ENCODE measurements around the gene SULF2. TPM values are rescaled to one million over a fixed set of nuclear protein-coding genes. Genes with fewer than 3 reads are reported as not detected.

SULF2 gene
- total RNA-seq, 1 experiment from 2014 or later: 0.69 TPM

DNA sequence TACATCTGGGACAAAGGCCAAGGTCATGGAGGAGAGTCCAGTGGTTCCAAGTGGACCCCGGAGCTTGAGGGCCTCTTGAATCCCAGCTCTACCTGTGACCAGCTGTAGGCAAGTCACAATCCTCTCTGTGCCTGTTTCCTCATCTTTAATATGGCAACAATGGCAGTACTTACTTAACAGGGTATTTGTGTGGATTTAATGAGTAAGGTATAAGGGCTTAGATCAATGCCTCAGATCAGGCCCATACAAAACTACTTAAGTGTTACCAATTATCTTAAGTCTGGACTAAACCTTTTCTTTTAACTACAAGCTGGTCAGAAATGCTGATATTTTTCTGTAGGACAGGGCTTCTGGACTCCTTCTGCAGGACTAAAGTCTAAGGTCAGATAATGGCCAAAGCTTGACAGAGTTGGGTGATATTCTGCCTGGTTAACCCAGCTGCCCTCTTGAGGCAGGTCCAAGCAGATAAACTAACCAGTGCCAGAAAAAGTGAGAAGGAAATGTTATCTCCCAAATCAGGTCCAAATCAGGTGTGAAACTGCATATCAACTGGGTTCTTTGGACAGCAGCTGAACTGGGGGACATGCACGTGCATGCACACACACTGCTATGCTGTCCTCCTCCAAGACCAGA, 2.2 kb downstream of the SULF2 start:
- Histone ChIP-seq H3K4me1 (ENCODE audit: insufficient read depth, low read length, poor library complexity, severe bottlenecking) (peaks cover 15% of the 10 kb centered on the region), H3K4me3 (ENCODE audit: low read depth, low read length, poor library complexity, severe bottlenecking) (no peak overlapping the region), H3K36me3 (ENCODE audit: insufficient read depth, low read length, poor library complexity, severe bottlenecking) (no peaks in the 10 kb centered on the region), H3K27ac (ENCODE audit: low read depth, low read length, poor library complexity, severe bottlenecking) (no peak overlapping the region), H3K27me3 (replicated peaks; ENCODE audit: insufficient read depth, low read depth, low read length, poor library complexity) (peaks cover 45% of the 10 kb centered on the region), H3K9me3 (ENCODE audit: low read depth, low read length, poor library complexity, severe bottlenecking) (no peaks in the 10 kb centered on the region)
- BruUV-seq (replicated peaks): no TSS peak
- ChIA-PET CTCF (no interaction called here), POLR2A (ENCODE audit: low non-redundant PET) (no interaction called here)
- intact Hi-C loops (cut with micrococcal nuclease; ENCODE audit: unreplicated experiment): loop anchor here (5.0 kb wide), 1 partner anchor 56 kb away; no protein-coding TSS in a partner anchor
- no peak for DNase-seq (ENCODE audit: low spot score)
- TF ChIP-seq, protein P1, sequence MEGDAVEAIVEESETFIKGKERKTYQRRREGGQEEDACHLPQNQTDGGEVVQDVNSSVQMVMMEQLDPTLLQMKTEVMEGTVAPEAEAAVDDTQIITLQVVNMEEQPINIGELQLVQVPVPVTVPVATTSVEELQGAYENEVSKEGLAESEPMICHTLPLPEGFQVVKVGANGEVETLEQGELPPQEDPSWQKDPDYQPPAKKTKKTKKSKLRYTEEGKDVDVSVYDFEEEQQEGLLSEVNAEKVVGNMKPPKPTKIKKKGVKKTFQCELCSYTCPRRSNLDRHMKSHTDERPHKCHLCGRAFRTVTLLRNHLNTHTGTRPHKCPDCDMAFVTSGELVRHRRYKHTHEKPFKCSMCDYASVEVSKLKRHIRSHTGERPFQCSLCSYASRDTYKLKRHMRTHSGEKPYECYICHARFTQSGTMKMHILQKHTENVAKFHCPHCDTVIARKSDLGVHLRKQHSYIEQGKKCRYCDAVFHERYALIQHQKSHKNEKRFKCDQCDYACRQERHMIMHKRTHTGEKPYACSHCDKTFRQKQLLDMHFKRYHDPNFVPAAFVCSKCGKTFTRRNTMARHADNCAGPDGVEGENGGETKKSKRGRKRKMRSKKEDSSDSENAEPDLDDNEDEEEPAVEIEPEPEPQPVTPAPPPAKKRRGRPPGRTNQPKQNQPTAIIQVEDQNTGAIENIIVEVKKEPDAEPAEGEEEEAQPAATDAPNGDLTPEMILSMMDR (conservative IDR thresholded peaks at IDR 0.05; ENCODE audit: low read depth, low read length): no peak
- TF ChIP-seq EZH2 (IDR thresholded peaks at IDR 0.05; ENCODE audit: borderline replicate concordance, low read depth, low read length, poor library complexity, severe bottlenecking): no peak

DNA sequence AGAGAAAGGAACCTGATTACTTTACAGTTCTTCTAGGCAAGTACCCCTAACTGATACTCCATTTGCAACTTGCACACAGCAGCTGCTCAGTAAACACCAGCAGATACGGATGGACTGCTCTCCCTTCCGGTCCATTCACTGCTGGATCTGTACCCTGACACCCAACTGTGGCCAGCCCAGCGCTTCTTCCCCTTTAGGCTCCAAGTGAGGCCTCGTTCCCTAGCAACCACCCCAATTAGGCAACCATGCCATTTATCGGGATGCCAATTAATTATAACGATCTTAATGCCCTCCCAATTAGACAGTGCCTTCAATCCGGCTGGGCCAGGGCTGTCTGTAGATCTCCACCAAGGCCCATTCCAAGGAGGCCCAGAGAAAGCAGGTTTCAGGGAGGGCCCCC, 3.2 kb downstream of the SULF2 start:
- TF ChIP-seq, protein P1 (conservative IDR thresholded peaks at IDR 0.05; ENCODE audit: low read depth, low read length): no peak
- TF ChIP-seq EZH2 (IDR thresholded peaks at IDR 0.05; ENCODE audit: borderline replicate concordance, low read depth, low read length, poor library complexity, severe bottlenecking): no peak
- Histone ChIP-seq H3K27ac (ENCODE audit: low read depth, low read length, poor library complexity, severe bottlenecking) (no peak overlapping the region), H3K4me3 (ENCODE audit: low read depth, low read length, poor library complexity, severe bottlenecking) (no peak overlapping the region), H3K27me3 (replicated peaks; ENCODE audit: insufficient read depth, low read depth, low read length, poor library complexity) (peaks cover 38% of the 10 kb centered on the region), H3K4me1 (ENCODE audit: insufficient read depth, low read length, poor library complexity, severe bottlenecking) (peaks cover 15% of the 10 kb centered on the region), H3K9me3 (ENCODE audit: low read depth, low read length, poor library complexity, severe bottlenecking) (no peaks in the 10 kb centered on the region), H3K36me3 (ENCODE audit: insufficient read depth, low read length, poor library complexity, severe bottlenecking) (no peaks in the 10 kb centered on the region)
- POLR2A ChIA-PET (ENCODE audit: low non-redundant PET): no interaction called here
- intact Hi-C loops (cut with micrococcal nuclease; ENCODE audit: unreplicated experiment): loop anchor here (5.0 kb wide), 1 partner anchor 55 kb away; no protein-coding TSS in a partner anchor
- BruUV-seq (replicated peaks): no TSS peak
- no peak for DNase-seq (ENCODE audit: low spot score)
- CTCF ChIA-PET: no interaction called here

DNA sequence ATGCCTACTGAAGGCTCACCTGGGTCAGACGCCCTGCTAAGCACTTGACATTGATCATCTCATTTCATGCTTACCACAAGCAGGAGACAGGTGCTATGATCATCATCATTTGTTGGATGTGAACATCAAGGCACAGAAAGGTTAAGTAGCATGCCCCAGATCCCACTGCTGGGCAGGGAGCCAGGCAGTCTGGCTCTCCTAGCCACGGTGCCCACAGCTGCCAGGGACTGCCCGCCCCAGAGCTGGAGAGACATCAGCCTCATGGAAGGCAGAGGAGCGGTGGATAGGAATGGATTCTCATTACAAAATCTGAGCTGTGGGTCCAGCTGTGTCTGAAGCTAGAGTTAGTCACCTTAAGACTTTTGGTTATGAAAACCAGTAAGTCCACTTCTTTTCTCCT, 3.6 kb downstream of the SULF2 start:
- Histone ChIP-seq H3K4me1 (ENCODE audit: insufficient read depth, low read length, poor library complexity, severe bottlenecking) (peaks cover 15% of the 10 kb centered on the region), H3K27ac (ENCODE audit: low read depth, low read length, poor library complexity, severe bottlenecking) (no peak overlapping the region), H3K9me3 (ENCODE audit: low read depth, low read length, poor library complexity, severe bottlenecking) (no peaks in the 10 kb centered on the region), H3K27me3 (replicated peaks; ENCODE audit: insufficient read depth, low read depth, low read length, poor library complexity) (peaks cover 33% of the 10 kb centered on the region), H3K4me3 (ENCODE audit: low read depth, low read length, poor library complexity, severe bottlenecking) (no peak overlapping the region), H3K36me3 (ENCODE audit: insufficient read depth, low read length, poor library complexity, severe bottlenecking) (no peaks in the 10 kb centered on the region)
- no peak for DNase-seq (ENCODE audit: low spot score)
- POLR2A ChIA-PET (ENCODE audit: low non-redundant PET): no interaction called here
- TF ChIP-seq, protein P1 (conservative IDR thresholded peaks at IDR 0.05; ENCODE audit: low read depth, low read length): no peak
- no peak for TF ChIP-seq EZH2 (IDR thresholded peaks at IDR 0.05; ENCODE audit: borderline replicate concordance, low read depth, low read length, poor library complexity, severe bottlenecking)
- CTCF ChIA-PET: no interaction called here
- no TSS peak for BruUV-seq (replicated peaks)
- intact Hi-C loops (cut with micrococcal nuclease; ENCODE audit: unreplicated experiment): loop anchor here (5.0 kb wide), 1 partner anchor 54 kb away; no protein-coding TSS in a partner anchor
